WTC11 (cell line): ENCODE results near the gene MNT. TPM values are rescaled to one million over a fixed set of nuclear protein-coding genes. Genes with fewer than 3 reads are reported as not detected.
"Not testable (repeated sequence)": the region's sequence is repeated elsewhere in the genome, so short reads cannot be mapped to it uniquely, and the experiment has no call there.

ENCODE experiments used
- ATAC-seq: fragments of 200-7000 bp; cut with Tn5 transposase; 2 replicates; pipeline ENCODE4 v1.10.0; 2021; ENCODE audit warnings: mild to moderate bottlenecking, moderate library complexity
- CTCF ChIA-PET: fragments of 300-600 bp; sonication (Branson Sonifier 250); formaldehyde crosslinking; loops from one replicate; lab custom pipeline; 2021; ENCODE audit warnings: antibody characterized with exemption; lab: Charles Lee
- POLR2A ChIA-PET: fragments of 350-600 bp; sonication (Branson Sonifier 250); formaldehyde crosslinking; loops from one replicate; lab custom pipeline; 2021; ENCODE audit warnings: antibody characterized with exemption; lab: Charles Lee
- DNase-seq: peaks from one replicate; pipeline ENCODE4 v3.0.0; 2021; ENCODE audit warnings: low spot score
- H3K27ac Mint-ChIP-seq: 2 replicates; pipeline ENCODE4 v1.8.0; 2021; ENCODE audit warnings: mixed read lengths
- H3K27me3 Mint-ChIP-seq: 2 replicates; pipeline ENCODE4 v1.8.0; 2021; ENCODE audit warnings: low read depth, mild to moderate bottlenecking, moderate library complexity, mixed read lengths
- H3K36me3 Mint-ChIP-seq: 2 replicates; pipeline ENCODE4 v1.8.0; 2021; ENCODE audit warnings: mixed read lengths
- H3K4me1 Mint-ChIP-seq: 2 replicates; pipeline ENCODE4 v1.8.0; 2022; ENCODE audit warnings: mixed read lengths
- H3K4me3 Mint-ChIP-seq: 2 replicates; pipeline ENCODE4 v1.8.0; 2021; ENCODE audit warnings: mild to moderate bottlenecking, moderate library complexity, mixed read lengths
- H3K9me3 Mint-ChIP-seq: 2 replicates; pipeline ENCODE4 v1.8.0; 2021; ENCODE audit warnings: mixed read lengths
- ARID4B ChIP-seq: sonication (generic); formaldehyde crosslinking; IDR thresholded peaks from 2 replicates; pipeline ENCODE4 v1.8.0; 2023; ENCODE audit warnings: missing genetic modification reagents, mild to moderate bottlenecking, borderline replicate concordance
- CDX4 ChIP-seq: fragments of 250-450 bp; sonication (Bioruptor Pico); IDR thresholded peaks from 2 replicates; pipeline ENCODE4 v1.9.0; 2021; ENCODE audit warnings: moderate library complexity, mild to moderate bottlenecking, inconsistent platforms, borderline replicate concordance
- CREM ChIP-seq: sonication (generic); formaldehyde crosslinking; IDR thresholded peaks from 2 replicates; pipeline ENCODE4 v1.8.1; 2022; ENCODE audit warnings: mild to moderate bottlenecking, missing genetic modification reagents, moderate library complexity
- ELF4 ChIP-seq: sonication (generic); formaldehyde crosslinking; IDR thresholded peaks from 2 replicates; pipeline ENCODE4 v1.8.1; 2022; ENCODE audit warnings: low read depth, mild to moderate bottlenecking, moderate library complexity, missing genetic modification reagents
- ESRRA ChIP-seq: sonication (generic); formaldehyde crosslinking; IDR thresholded peaks from 2 replicates; pipeline ENCODE4 v1.8.1; 2022; ENCODE audit warnings: mild to moderate bottlenecking, missing genetic modification reagents, borderline replicate concordance
- KAT7 ChIP-seq: sonication (generic); formaldehyde crosslinking; IDR thresholded peaks from 2 replicates; pipeline ENCODE4 v1.8.1; 2023; ENCODE audit warnings: missing genetic modification reagents, mild to moderate bottlenecking, borderline replicate concordance
- NFYB ChIP-seq: sonication (generic); formaldehyde crosslinking; conservative IDR thresholded peaks from 2 replicates; pipeline ENCODE4 v1.8.0; 2022; ENCODE audit warnings: low read depth, missing genetic modification reagents
- SOX15 ChIP-seq: fragments of 250-450 bp; sonication (Bioruptor Pico); IDR thresholded peaks from 2 replicates; pipeline ENCODE4 v1.9.0; 2021; ENCODE audit warnings: mild to moderate bottlenecking
- ZMAT4 ChIP-seq: fragments of 250-450 bp; sonication (Bioruptor Pico); IDR thresholded peaks from 2 replicates; pipeline ENCODE4 v1.9.0; 2021; ENCODE audit warnings: mild to moderate bottlenecking
- ZNF121 ChIP-seq: sonication (generic); formaldehyde crosslinking; IDR thresholded peaks from 2 replicates; pipeline ENCODE4 v1.8.0; 2023; ENCODE audit warnings: missing genetic modification reagents
- ZSCAN18 ChIP-seq: fragments of 250-450 bp; sonication (Bioruptor Pico); IDR thresholded peaks from 2 replicates; pipeline ENCODE4 v2.1.2; 2022; ENCODE audit warnings: mild to moderate bottlenecking, moderate library complexity
- total RNA-seq: library from RNA; stranded (reverse); gene quantifications from 3 replicates; pipeline ENCODE4 v1.2.3, GENCODE V29; 2021
- TF ChIP-seq, protein P1 (sequence below): sonication (generic); formaldehyde crosslinking; IDR thresholded peaks from 2 replicates; pipeline ENCODE4 v1.8.1; 2022; ENCODE audit warnings: mild to moderate bottlenecking, missing genetic modification reagents, moderate library complexity, borderline replicate concordance
- TF ChIP-seq, protein P2 (sequence below): fragments of 250-450 bp; sonication (Bioruptor Pico); IDR thresholded peaks from 2 replicates; pipeline ENCODE4 v1.9.0; 2021; ENCODE audit warnings: mild to moderate bottlenecking
- TF ChIP-seq, protein P3 (sequence below): fragments of 250-450 bp; sonication (Bioruptor Pico); IDR thresholded peaks from 2 replicates; pipeline ENCODE4 v1.8.0; 2021; ENCODE audit warnings: mild to moderate bottlenecking
- TF ChIP-seq, protein P4 (sequence below): fragments of 250-450 bp; sonication (Bioruptor Pico); conservative IDR thresholded peaks from 2 replicates; pipeline ENCODE4 v1.9.0; 2021; ENCODE audit warnings: mild to moderate bottlenecking

MNT gene
- total RNA-seq, 1 experiment from 2014 or later: 21.6 TPM

- TF ChIP-seq, protein P1, sequence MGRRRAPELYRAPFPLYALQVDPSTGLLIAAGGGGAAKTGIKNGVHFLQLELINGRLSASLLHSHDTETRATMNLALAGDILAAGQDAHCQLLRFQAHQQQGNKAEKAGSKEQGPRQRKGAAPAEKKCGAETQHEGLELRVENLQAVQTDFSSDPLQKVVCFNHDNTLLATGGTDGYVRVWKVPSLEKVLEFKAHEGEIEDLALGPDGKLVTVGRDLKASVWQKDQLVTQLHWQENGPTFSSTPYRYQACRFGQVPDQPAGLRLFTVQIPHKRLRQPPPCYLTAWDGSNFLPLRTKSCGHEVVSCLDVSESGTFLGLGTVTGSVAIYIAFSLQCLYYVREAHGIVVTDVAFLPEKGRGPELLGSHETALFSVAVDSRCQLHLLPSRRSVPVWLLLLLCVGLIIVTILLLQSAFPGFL (CRISPR knock-in tag): no peak
- TF ChIP-seq NFYB (CRISPR knock-in tag): no peak
Measured at GRCh38 chr17:2442166-2442565, 41.3 kb upstream of the MNT start (continued).

DNA sequence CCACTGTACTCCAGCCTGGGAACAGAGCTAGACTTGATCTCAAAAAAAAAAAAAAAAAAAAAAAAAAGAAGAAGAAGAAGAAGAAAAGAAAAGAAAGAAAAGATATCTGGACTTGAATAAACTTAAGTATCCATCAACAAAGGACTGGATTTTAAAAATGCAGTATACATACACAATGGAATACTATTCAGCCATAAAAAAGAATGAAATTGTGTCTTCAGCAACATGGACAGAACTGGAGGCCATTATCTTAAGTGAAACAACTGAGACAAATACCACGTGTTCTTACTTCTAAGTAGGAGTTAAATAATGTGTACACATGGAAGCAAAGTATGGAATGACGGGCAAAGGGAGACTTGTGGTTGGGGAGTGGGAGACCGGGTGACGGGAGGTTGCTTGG lies 40.1 kb upstream of the MNT start:
- CTCF ChIA-PET: interaction anchor here (1.8 kb wide), 1 partner anchor 25 kb away, joined by 4 read pairs; no protein-coding TSS in a partner anchor
- no peaks in the 10 kb centered on the region for H3K27me3 Mint-ChIP-seq
- no peak overlapping the region for H3K27ac Mint-ChIP-seq
- peaks cover 47% of the 10 kb centered on the region for H3K36me3 Mint-ChIP-seq
- H3K9me3 Mint-ChIP-seq: peaks cover 9% of the 10 kb centered on the region
- DNase-seq: no peak
- no peak for ATAC-seq
- POLR2A ChIA-PET: no interaction called here
- no peak overlapping the region for H3K4me3 Mint-ChIP-seq
- no peak for TF ChIP-seq CDX4 (CRISPR knock-in tag)
- no peak for TF ChIP-seq SOX15 (CRISPR knock-in tag)
- no peak for TF ChIP-seq ELF4
- TF ChIP-seq, protein P2, sequence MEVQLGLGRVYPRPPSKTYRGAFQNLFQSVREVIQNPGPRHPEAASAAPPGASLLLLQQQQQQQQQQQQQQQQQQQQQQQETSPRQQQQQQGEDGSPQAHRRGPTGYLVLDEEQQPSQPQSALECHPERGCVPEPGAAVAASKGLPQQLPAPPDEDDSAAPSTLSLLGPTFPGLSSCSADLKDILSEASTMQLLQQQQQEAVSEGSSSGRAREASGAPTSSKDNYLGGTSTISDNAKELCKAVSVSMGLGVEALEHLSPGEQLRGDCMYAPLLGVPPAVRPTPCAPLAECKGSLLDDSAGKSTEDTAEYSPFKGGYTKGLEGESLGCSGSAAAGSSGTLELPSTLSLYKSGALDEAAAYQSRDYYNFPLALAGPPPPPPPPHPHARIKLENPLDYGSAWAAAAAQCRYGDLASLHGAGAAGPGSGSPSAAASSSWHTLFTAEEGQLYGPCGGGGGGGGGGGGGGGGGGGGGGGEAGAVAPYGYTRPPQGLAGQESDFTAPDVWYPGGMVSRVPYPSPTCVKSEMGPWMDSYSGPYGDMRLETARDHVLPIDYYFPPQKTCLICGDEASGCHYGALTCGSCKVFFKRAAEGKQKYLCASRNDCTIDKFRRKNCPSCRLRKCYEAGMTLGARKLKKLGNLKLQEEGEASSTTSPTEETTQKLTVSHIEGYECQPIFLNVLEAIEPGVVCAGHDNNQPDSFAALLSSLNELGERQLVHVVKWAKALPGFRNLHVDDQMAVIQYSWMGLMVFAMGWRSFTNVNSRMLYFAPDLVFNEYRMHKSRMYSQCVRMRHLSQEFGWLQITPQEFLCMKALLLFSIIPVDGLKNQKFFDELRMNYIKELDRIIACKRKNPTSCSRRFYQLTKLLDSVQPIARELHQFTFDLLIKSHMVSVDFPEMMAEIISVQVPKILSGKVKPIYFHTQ (CRISPR knock-in tag): no peak
- H3K4me1 Mint-ChIP-seq: peaks cover 7% of the 10 kb centered on the region

- DNase-seq, POLR2A ChIA-PET, H3K4me3 Mint-ChIP-seq, H3K27me3 Mint-ChIP-seq, H3K9me3 Mint-ChIP-seq, H3K27ac Mint-ChIP-seq, ATAC-seq: not testable (repeated sequence)
- 0 out of 2 replicates have a peak, but pooled peaks have one; percentile 0 for TF ChIP-seq ZNF121 (CRISPR knock-in tag)
- CTCF ChIA-PET: interaction anchor here (1.8 kb wide), 1 partner anchor 24 kb away, joined by 4 read pairs; no protein-coding TSS in a partner anchor
- Mint-ChIP-seq H3K4me1 (peaks cover 16% of the 10 kb centered on the region), H3K36me3 (peaks cover 41% of the 10 kb centered on the region)
Measured at GRCh38 chr17:2439997-2440396, 39.1 kb upstream of the MNT start.

DNA sequence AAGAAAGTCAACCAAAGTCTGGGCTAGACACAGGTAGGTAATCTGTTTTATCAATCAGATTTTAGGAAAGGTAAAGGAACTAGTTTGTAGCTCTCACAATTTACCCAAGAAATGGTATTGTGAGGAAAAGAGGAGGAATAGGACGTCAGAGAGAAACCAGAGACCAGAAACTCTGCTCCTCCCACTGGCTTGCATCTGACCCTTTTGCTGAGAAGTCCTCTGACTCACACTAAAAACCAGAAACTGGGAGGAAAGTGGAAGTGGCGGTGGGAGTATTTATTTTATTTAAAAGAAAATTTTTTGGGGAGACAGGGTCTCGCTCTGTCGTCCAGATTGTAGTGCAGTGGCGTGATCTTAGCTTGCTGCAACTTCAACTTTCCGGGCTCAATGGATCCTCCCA lies 38.0 kb upstream of the MNT start:
- ATAC-seq: no peak
- peaks cover 27% of the 10 kb centered on the region for H3K4me1 Mint-ChIP-seq
- no peak overlapping the region for H3K4me3 Mint-ChIP-seq
- H3K36me3 Mint-ChIP-seq: peaks cover 41% of the 10 kb centered on the region
- peaks cover 6% of the 10 kb centered on the region for H3K9me3 Mint-ChIP-seq
- H3K27ac Mint-ChIP-seq: no peak overlapping the region
- ChIA-PET CTCF (no interaction called here), POLR2A (no interaction called here)
- no peak for DNase-seq
- H3K27me3 Mint-ChIP-seq: no peaks in the 10 kb centered on the region
- TF ChIP-seq ZMAT4 (CRISPR knock-in tag): no peak
- no peak for TF ChIP-seq KAT7 (CRISPR knock-in tag)
- no peak for TF ChIP-seq ZSCAN18 (CRISPR knock-in tag)
- TF ChIP-seq, protein P3, sequence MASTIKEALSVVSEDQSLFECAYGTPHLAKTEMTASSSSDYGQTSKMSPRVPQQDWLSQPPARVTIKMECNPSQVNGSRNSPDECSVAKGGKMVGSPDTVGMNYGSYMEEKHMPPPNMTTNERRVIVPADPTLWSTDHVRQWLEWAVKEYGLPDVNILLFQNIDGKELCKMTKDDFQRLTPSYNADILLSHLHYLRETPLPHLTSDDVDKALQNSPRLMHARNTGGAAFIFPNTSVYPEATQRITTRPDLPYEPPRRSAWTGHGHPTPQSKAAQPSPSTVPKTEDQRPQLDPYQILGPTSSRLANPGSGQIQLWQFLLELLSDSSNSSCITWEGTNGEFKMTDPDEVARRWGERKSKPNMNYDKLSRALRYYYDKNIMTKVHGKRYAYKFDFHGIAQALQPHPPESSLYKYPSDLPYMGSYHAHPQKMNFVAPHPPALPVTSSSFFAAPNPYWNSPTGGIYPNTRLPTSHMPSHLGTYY (CRISPR knock-in tag): no peak
- TF ChIP-seq ESRRA: no peak
- no peak for TF ChIP-seq CREM (CRISPR knock-in tag)
- TF ChIP-seq ARID4B (CRISPR knock-in tag): no peak
- TF ChIP-seq, protein P4, sequence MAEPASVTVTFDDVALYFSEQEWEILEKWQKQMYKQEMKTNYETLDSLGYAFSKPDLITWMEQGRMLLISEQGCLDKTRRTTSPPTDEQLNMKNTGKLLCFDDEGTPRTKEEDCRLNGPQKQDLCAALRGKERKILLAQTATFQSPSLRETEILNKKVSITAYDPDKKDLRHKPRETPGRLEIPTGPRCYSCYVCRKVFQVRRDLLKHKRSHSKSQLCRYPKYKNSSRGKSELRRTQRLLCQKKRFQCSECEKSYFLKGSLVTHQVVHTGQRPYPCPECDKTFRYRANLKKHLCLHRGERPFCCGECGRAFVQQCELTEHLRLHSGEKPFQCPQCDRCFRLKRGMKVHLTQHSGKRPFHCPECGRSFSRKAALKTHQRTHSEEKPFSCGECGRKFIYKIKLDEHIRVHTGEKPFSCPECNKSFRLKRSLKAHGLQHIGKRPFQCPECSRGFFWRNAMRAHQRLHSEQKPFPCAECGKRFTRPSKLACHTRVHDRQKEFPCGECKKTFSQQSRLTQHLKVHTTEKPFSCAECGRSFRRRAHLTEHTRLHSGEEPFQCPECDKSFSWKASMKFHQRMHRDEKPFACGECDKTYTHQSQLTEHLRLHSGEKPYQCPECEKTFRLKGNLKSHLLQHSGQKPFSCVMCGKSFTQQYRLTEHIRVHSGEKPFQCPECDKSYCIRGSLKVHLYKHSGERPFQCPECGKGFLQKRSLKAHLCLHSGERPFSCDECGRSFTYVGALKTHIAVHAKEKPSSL (CRISPR knock-in tag): no peak
